Fibroblast of skin of left quadriceps (primary cell): ENCODE data around the gene TAC3.
"Not testable (repeated sequence)": the region's sequence is repeated elsewhere in the genome, so short reads cannot be mapped to it uniquely, and the experiment has no call there.

ENCODE experiments used
- DNase-seq, 2 experiments: peaks; one replicate each; pipeline ENCODE4 v3.0.0-alpha.2; 2013; ENCODE audit warnings: low read depth in 2 of 2

TAC3 gene

DNA sequence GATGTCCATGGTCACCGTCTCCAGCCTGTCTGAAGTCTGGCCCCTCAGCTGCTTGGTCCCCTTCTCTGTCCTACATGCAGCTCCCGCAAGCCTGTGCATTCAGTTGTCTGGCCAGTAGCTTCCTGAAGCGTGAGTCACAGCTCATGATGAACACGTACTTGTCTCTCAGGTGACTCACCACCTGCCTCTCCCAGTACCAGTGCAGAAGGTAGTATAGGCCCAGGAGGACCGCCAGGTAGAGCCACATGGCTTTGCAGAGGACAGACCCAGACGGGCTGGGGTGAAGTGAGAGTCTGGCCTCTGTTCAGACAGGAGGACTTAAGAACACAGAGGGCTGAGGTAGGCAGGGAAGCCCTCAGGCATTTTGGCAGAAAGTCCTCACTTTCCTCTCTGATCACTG, 30.6 kb downstream of the TAC3 start:
- DNase-seq, result not testable (repeated sequence)

GRCh38 chr12:56983386-56983785, 32.9 kb downstream of the TAC3 start:
- no peak for DNase-seq

- not testable (repeated sequence) for DNase-seq
Measured at GRCh38 chr12:56982578-56983236, 33.6 kb downstream of the TAC3 start.

DNA sequence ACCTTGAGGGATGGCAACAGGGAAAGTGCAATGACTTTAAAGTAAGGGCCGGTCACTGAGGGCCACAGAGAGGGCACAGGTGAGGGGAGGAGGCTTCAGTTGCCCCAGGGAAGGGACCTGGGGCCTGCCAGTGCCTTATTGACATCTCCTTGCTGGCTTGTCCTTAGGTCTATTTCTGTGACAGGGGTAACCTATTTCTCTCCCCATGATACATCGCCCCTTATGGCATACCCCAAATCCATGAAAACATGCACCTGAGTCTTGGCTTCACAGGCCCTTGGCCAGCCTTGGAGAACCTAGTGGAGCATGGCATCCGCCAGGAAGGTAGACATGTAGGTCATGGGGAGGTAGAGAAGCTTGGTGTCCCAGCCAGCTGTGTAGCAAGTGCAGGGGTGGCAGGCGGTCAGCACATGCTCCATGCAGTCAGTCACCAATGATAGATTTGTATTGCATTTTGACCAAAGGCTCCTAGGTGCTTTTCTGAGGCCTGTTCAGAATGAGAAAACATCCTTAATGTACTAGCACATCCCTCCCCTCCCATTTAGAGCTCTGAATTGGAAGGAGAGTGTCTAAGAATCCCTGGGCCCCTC, 35.3 kb downstream of the TAC3 start:
- no peak for DNase-seq

GRCh38 chr12:56980268-56980667, 36.1 kb downstream of the TAC3 start:
- DNase-seq, result no peak

- DNase-seq, result no peak
Measured at GRCh38 chr12:56979628-56980027, 36.7 kb downstream of the TAC3 start.

- DNase-seq, result no peak
Measured at GRCh38 chr12:56978397-56979138, 37.8 kb downstream of the TAC3 start.

GRCh38 chr12:56977361-56977760, 39.0 kb downstream of the TAC3 start:
- DNase-seq, result not testable (repeated sequence)

DNA sequence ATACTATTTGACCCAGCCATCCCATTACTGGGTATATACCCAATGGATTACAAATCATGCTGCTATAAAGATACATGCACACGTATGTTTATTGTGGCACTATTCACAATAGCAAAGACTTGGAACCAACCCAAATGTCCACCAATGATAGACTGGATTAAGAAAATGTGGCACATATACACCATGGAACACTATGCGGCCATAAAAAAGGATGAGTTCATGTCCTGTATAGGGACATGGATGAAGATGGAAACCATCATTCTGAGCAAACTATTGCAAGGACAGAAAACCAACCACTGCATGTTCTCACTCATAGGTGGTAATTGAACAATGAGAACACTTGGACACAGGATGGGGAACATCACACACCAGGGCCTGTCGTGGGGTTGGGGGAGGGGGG, 42.1 kb downstream of the TAC3 start:
- not testable (repeated sequence) for DNase-seq

GRCh38 chr12:56968910-56969309, 47.4 kb downstream of the TAC3 start:
- not testable (repeated sequence) for DNase-seq

- not testable (repeated sequence) for DNase-seq
Measured at GRCh38 chr12:56965997-56966642, 50.2 kb downstream of the TAC3 start.

GRCh38 chr12:56965124-56965523, 51.2 kb downstream of the TAC3 start:
- DNase-seq, result not testable (repeated sequence)

DNA sequence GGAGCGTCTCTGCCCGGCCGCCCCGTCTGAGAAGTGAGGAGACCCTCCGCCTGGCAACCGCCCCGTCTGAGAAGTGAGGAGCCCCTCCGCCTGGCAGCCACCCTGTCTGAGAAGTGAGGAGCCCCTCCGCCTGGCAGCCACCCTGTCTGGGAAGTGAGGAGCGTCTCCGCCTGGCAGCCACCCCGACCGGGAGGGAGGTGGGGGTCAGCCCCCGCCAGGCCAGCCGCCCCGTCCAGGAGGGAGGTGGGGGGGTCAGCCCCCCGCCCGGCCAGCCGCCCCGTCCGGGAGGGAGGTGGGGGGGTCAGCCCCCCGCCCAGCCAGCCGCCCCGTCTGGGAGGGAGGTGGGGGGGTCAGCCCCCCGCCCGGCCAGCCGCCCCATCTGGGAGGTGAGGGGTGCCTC, 52.8 kb downstream of the TAC3 start:
- not testable (repeated sequence) for DNase-seq

DNA sequence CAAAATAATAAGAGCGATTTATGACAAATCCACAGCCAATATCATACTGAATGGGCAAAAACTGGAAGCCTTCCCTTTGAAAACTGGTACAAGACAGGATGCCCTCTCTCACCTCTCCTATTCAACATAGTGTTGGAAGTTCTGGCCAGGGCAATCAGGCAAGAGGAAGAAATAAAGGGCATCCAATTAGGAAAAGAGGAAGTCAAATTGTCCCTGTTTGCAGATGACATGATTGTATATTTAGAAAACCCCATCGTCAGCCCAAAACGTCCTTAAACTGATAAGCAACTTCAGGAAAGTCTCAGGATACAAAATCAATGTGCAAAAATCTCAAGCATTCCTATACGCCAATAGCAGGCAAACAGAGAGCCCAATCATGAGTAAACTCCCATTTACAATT, 54.1 kb downstream of the TAC3 start:
- not testable (repeated sequence) for DNase-seq
